Keratinocyte (primary cell): ENCODE results near the gene IL4R. TPM values are rescaled to one million over a fixed set of nuclear protein-coding genes. Genes with fewer than 3 reads are reported as not detected.
A peak's percentile ranks its signal among the peaks of the same experiment; 100 is the strongest.

Experiments
- DNase-seq: peaks from one replicate; pipeline ENCODE4 v3.0.0-alpha.2; 2011; ENCODE audit warnings: low read depth, missing footprints, low spot score
- FAIRE-seq: peaks from 2 replicates; lab custom pipeline; 2011; peaks lifted over from hg19 to GRCh38; lab: Jason Lieb, UNC
- H2AFZ ChIP-seq: 2 replicates; pipeline ENCODE4 v1.6.0; 2012; ENCODE audit warnings: low read length, control low read depth, inconsistent platforms; ENCODE audit not compliant: control insufficient read depth
- H3K27ac ChIP-seq: 2 replicates; pipeline ENCODE4 v1.5.1; 2011; ENCODE audit warnings: low read length; ENCODE audit not compliant: control insufficient read depth, insufficient read depth
- H3K27me3 ChIP-seq: 3 replicates; pipeline ENCODE4 v1.6.0; 2011; ENCODE audit warnings: low read length; ENCODE audit not compliant: control insufficient read depth, insufficient read depth; ENCODE audit errors: extremely low read depth
- H3K36me3 ChIP-seq, 2 experiments: 2 replicates in 1 of 2; 3 replicates in 1 of 2; pipeline ENCODE4 v1.5.1; 2011; ENCODE audit warnings: low read length in 2 of 2, mild to moderate bottlenecking in 1 of 2; ENCODE audit not compliant: control insufficient read depth in 2 of 2, insufficient read depth in 2 of 2; ENCODE audit errors: extremely low read depth in 1 of 2
- H3K4me1 ChIP-seq: 3 replicates; pipeline ENCODE4 v1.5.1; 2011; ENCODE audit warnings: low read length; ENCODE audit not compliant: control insufficient read depth, insufficient read depth; ENCODE audit errors: extremely low read depth
- H3K4me2 ChIP-seq: 3 replicates; pipeline ENCODE4 v1.6.0; 2011; ENCODE audit warnings: low read depth, low read length; ENCODE audit not compliant: control insufficient read depth, insufficient read depth; ENCODE audit errors: extremely low read depth
- H3K4me3 ChIP-seq, 3 experiments: fragments of 200-600 bp in 1 of 3; sonication (generic) in 1 of 3; 2 replicates in 2 of 3; 3 replicates in 1 of 3; pipeline ENCODE4 v1.5.1; 2011 to 2016; ENCODE audit warnings: low read length in 3 of 3, mild to moderate bottlenecking in 3 of 3, control low read depth in 2 of 3, inconsistent platforms in 1 of 3, low read depth in 1 of 3, mixed read lengths in 1 of 3, mixed run types in 1 of 3, moderate library complexity in 1 of 3; ENCODE audit not compliant: control insufficient read depth in 2 of 3, insufficient read depth in 2 of 3; ENCODE audit errors: extremely low read depth in 1 of 3
- H3K79me2 ChIP-seq: 2 replicates; pipeline ENCODE4 v1.6.0; 2012; ENCODE audit warnings: low read length; ENCODE audit not compliant: control insufficient read depth, insufficient read depth
- H3K9ac ChIP-seq: 3 replicates; pipeline ENCODE4 v1.6.0; 2011; ENCODE audit warnings: low read length; ENCODE audit not compliant: control insufficient read depth, insufficient read depth; ENCODE audit errors: extremely low read depth
- H3K9me1 ChIP-seq: 3 replicates; pipeline ENCODE4 v1.6.0; 2011; ENCODE audit warnings: low read length; ENCODE audit not compliant: control insufficient read depth, insufficient read depth; ENCODE audit errors: extremely low read depth
- H3K9me3 ChIP-seq: 2 replicates; pipeline ENCODE4 v1.5.1; 2012; ENCODE audit warnings: low read depth, low read length; ENCODE audit not compliant: control insufficient read depth
- H4K20me1 ChIP-seq: 3 replicates; pipeline ENCODE4 v1.6.0; 2011; ENCODE audit warnings: low read length; ENCODE audit not compliant: control insufficient read depth, insufficient read depth; ENCODE audit errors: extremely low read depth
- EZH2 ChIP-seq: IDR thresholded peaks from one replicate; pipeline ENCODE4 v1.6.1; 2012; ENCODE audit warnings: inconsistent platforms, mild to moderate bottlenecking, low read length, moderate library complexity
- dilution Hi-C: fragments of 300-500 bp; cut with MboI; formaldehyde crosslinking; loops from one replicate; pipeline ENCODE4 v1.7.0; 2020; ENCODE audit warnings: low sequenced_read_pairs; ENCODE audit not compliant: extremely low pct_ligation_motif_present
- polyA minus RNA-seq, 3 experiments: library from RNA; depleted of rRNA, polyadenylated mRNA; stranded (reverse); fragments of >200 nt; gene quantifications; 1 replicate in 1 of 3; 2 replicates in 1 of 3; 3 replicates in 1 of 3; pipeline ENCODE4 v1.2.3, GENCODE V29; 2011
- polyA plus RNA-seq, 5 experiments: library from polyadenylated mRNA; depleted of rRNA in 3 of 5; stranded (reverse) in 3 of 5; stranded (forward) in 1 of 5; unstranded in 1 of 5; fragments of >200 nt; gene quantifications; 1 replicate in 1 of 5; 2 replicates in 3 of 5; 3 replicates in 1 of 5; pipeline versions ENCODE4 v1.2.1 to v1.2.3, GENCODE V29; 2011 to 2012; ENCODE audit warnings: missing spikeins in 2 of 5, low read depth in 1 of 5, low replicate concordance in 1 of 5
- TF ChIP-seq, protein P1 (sequence below), 3 experiments: IDR thresholded peaks in 1 of 3; conservative IDR thresholded peaks in 1 of 3; optimal IDR thresholded peaks in 1 of 3; 2 replicates in 2 of 3; 3 replicates in 1 of 3; pipeline versions ENCODE3 to v1.5.1; 2011; ENCODE audit warnings: low read length in 3 of 3, mild to moderate bottlenecking in 3 of 3, moderate library complexity in 2 of 3, control low read depth in 1 of 3, inconsistent platforms in 1 of 3; ENCODE audit not compliant: insufficient read depth in 2 of 3; ENCODE audit errors: extremely low read depth in 1 of 3

IL4R gene
- 60.5 to 79.1 TPM (median 77.8 TPM) in 3 replicates for polyA plus RNA-seq
- polyA plus RNA-seq (2011; ENCODE audit: low read depth) = 27.2 TPM
- 31.6 and 39.6 TPM in 2 replicates for polyA plus RNA-seq (2011; cell fraction: cytosol; rRNA removed)
- 153 and 169 TPM in 2 replicates for polyA plus RNA-seq (2011; cell fraction: nucleus; rRNA removed)
- 48.6 and 66.4 TPM in 2 replicates for polyA plus RNA-seq (2012; ENCODE audit: low replicate concordance)
- 90.9 to 242 TPM (median 99.7 TPM) in 3 replicates for polyA minus RNA-seq
- 54.3 TPM for polyA minus RNA-seq (2011; cell fraction: cytosol; rRNA and poly(A)+ RNA removed)
- polyA minus RNA-seq (2011; cell fraction: nucleus; rRNA and poly(A)+ RNA removed) = 107 and 118 TPM in 2 replicates

DNA sequence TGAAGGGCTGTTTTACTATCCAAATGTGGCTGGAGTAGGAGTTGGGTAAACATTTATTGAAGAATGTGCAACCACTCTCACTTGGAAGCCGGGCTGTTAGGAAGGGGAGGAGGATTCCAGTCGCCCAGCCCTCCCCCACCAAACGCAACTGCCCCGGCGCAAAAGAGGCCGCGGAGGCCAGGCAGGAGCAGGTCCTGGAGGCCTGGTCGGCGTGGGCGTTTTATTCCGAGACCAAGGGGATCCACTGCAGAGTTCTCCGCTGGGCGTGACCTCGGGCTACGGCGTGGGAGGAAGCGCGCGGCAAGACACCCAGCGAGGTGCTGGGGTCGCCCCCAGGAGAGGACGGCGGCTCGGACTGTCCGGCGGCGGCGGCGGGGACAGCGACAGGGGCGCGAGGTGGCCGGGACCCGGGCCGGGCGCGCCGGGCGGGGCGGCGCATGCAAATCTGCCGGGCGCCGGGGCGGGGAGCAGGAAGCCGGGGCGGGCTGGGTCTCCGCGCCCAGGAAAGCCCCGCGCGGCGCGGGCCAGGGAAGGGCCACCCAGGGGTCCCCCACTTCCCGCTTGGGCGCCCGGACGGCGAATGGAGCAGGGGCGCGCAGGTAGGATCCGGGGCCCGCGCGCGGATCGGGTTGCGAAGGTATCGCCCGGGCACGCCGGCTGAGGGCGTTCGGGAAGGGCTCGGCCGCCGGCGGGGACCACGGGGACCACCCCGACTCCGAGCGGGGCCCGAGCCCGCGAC, at the start of gene IL4R:
IL4R (plus strand) TSS at position 553 of the 739 bp plus-strand sequence. CDS start 26,230 bp downstream, outside the sequence.
- Histone ChIP-seq H3K27me3 (no peaks in the 10 kb centered on the region), H3K27ac (peak within 1 kb of the TSS; percentile 90), H3K79me2 (peaks cover 16% of the 10 kb centered on the region), H3K9ac (peak within 1 kb of the TSS; percentile 96), H3K4me1 (peaks cover 38% of the 10 kb centered on the region), H3K4me3 (peak within 1 kb of the TSS; percentile 80 to 97 (median 91)), H4K20me1 (no peaks in the 10 kb centered on the region), H3K9me3 (no peaks in the 10 kb centered on the region), H3K9me1 (peaks cover 3% of the 10 kb centered on the region), H3K36me3 (peaks cover 0 to 4% of the 10 kb centered on the region in 2 experiments), H2AFZ (peak within 1 kb of the TSS; percentile 56), H3K4me2 (peak within 1 kb of the TSS; percentile 96)
- DNase-seq (no peak), FAIRE-seq (no peak)
- no peak for TF ChIP-seq EZH2
- TF ChIP-seq, protein P1, sequence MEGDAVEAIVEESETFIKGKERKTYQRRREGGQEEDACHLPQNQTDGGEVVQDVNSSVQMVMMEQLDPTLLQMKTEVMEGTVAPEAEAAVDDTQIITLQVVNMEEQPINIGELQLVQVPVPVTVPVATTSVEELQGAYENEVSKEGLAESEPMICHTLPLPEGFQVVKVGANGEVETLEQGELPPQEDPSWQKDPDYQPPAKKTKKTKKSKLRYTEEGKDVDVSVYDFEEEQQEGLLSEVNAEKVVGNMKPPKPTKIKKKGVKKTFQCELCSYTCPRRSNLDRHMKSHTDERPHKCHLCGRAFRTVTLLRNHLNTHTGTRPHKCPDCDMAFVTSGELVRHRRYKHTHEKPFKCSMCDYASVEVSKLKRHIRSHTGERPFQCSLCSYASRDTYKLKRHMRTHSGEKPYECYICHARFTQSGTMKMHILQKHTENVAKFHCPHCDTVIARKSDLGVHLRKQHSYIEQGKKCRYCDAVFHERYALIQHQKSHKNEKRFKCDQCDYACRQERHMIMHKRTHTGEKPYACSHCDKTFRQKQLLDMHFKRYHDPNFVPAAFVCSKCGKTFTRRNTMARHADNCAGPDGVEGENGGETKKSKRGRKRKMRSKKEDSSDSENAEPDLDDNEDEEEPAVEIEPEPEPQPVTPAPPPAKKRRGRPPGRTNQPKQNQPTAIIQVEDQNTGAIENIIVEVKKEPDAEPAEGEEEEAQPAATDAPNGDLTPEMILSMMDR (optimal IDR thresholded peaks at IDR 0.05 in 1 of 3, IDR thresholded peaks at IDR 0.05 in 1 of 3, conservative IDR thresholded peaks at IDR 0.05 in 1 of 3; ENCODE audit: extremely low read depth in 1 of 3, insufficient read depth in 2 of 3, low read length in 3 of 3) = no peak
- dilution Hi-C loops = no loop called here

DNA sequence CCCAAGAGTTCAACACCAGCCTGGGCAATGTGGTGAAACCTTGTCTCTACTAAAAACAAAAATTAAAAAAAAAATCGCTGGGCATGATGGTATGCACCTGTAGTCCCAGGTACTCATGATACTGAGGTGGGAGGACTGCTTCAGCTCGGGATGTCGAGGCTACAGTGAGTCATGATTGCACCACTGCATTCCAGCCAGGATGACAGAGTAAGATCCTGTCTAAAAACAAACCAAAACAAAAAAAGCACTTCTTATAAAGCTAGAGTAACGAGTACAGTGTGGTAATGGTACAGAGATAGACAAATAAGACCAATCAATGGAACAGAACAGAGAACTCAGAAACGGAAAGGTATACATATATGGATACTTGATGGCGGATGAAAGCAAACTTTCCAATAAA, 49.6 kb upstream of the IL4R start:
- peak overlapping the region; percentile 23 for H3K27ac ChIP-seq
- H3K9ac ChIP-seq = no peak overlapping the region
- no peak for TF ChIP-seq EZH2
- TF ChIP-seq, protein P1 (optimal IDR thresholded peaks at IDR 0.05 in 1 of 3, IDR thresholded peaks at IDR 0.05 in 1 of 3, conservative IDR thresholded peaks at IDR 0.05 in 1 of 3; ENCODE audit: extremely low read depth in 1 of 3, insufficient read depth in 2 of 3, low read length in 3 of 3) = no peak
- peak; percentile 44 for DNase-seq
- H3K9me3 ChIP-seq = no peaks in the 10 kb centered on the region
- H2AFZ ChIP-seq = no peak overlapping the region
- no peaks in the 10 kb centered on the region for H4K20me1 ChIP-seq
- H3K9me1 ChIP-seq = no peaks in the 10 kb centered on the region
- no peaks in the 10 kb centered on the region for H3K27me3 ChIP-seq
- FAIRE-seq = peak; percentile 55
- H3K79me2 ChIP-seq = peaks cover 28% of the 10 kb centered on the region
- dilution Hi-C loops = no loop called here
- peak overlapping the region; percentile 27 for H3K4me2 ChIP-seq
- peaks cover 23% of the 10 kb centered on the region for H3K4me1 ChIP-seq
- no peak overlapping the region for H3K4me3 ChIP-seq
- peaks cover 0 to 6% of the 10 kb centered on the region in 2 experiments for H3K36me3 ChIP-seq
